Activated CD8-positive, alpha-beta T cell treated with anti-CD3 and anti-CD28 coated beads, Interleukin-2, amount 10 ng/mL, durations not matched to agents 7 days and 5 days (primary cell): ENCODE measurements around the gene AMELY. TPM values are rescaled to one million over a fixed set of nuclear protein-coding genes. Genes with fewer than 3 reads are reported as not detected.

Source experiments
- ATAC-seq: fragments of 150-1000 bp; cut with Tn5 transposase; one replicate; pipeline ENCODE4 v1.10.0; 2021; ENCODE audit warnings: moderate library complexity
- CTCF ChIA-PET: fragments of 350-600 bp; sonication (Branson Sonifier 250); formaldehyde crosslinking; loops from one replicate; lab custom pipeline; 2021; ENCODE audit warnings: antibody characterized with exemption; lab: Charles Lee
- POLR2A ChIA-PET: fragments of 350-600 bp; sonication (Branson Sonifier 250); formaldehyde crosslinking; loops from one replicate; lab custom pipeline; 2021; ENCODE audit warnings: antibody characterized with exemption; lab: Charles Lee
- DNase-seq: peaks from one replicate; pipeline ENCODE4 v3.0.0-alpha.2; 2020
- H3K27ac Mint-ChIP-seq: one replicate; pipeline ENCODE4 v1.8.0; 2021; ENCODE audit warnings: mild to moderate bottlenecking, mixed read lengths
- H3K27me3 Mint-ChIP-seq: one replicate; pipeline ENCODE4 v1.8.0; 2021; ENCODE audit warnings: low read depth, mixed read lengths
- H3K36me3 Mint-ChIP-seq: one replicate; pipeline ENCODE4 v1.8.0; 2021; ENCODE audit warnings: low read depth, mixed read lengths
- H3K4me1 Mint-ChIP-seq: one replicate; pipeline ENCODE4 v1.8.0; 2021; ENCODE audit warnings: low read depth, mixed read lengths
- H3K4me3 Mint-ChIP-seq: one replicate; pipeline ENCODE4 v1.8.0; 2021; ENCODE audit warnings: mild to moderate bottlenecking, mixed read lengths
- H3K9me3 Mint-ChIP-seq: one replicate; pipeline ENCODE4 v1.8.0; 2022; ENCODE audit warnings: mixed read lengths; ENCODE audit not compliant: insufficient read depth
- total RNA-seq, 2 experiments: library from RNA; stranded (reverse); gene quantifications; one replicate each; pipeline ENCODE4 v1.2.3, GENCODE V29; 2021

AMELY gene, protein sequence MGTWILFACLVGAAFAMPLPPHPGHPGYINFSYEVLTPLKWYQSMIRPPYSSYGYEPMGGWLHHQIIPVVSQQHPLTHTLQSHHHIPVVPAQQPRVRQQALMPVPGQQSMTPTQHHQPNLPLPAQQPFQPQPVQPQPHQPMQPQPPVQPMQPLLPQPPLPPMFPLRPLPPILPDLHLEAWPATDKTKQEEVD
- not detected for total RNA-seq

DNA sequence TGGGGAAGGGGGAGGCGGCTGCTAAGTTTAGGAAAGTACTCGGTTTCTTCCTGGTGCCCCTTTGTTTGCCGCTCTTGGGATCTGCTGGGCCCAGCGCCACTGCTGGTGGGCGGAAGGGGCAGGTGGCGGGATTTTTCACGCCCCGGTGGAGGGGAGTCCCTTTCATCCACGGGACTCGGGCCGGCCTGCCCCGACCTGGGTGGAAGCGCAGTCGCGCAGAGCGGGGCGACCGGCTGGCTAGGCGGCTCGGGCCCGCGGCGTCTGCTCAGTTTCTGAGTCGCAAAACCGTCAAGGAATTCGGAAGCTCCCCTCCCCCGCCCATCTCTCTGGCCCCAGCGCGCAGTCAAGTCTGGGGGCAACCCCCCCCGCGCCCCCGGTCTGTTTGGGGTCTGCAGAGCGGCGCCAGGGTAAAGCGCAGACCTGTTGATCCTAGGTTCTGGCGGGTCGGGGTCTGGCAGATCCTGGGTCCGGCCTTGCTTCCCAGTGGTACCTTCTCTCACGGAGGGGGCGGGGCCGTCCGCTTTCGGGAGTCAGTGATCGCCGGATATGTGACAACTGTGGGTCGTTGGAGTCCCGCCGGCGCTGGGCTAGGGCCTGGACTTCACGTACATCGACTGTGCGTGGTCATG, at the start of gene AMELY:
TSS of gene AMELY (minus strand) at position 500 of the 629 bp plus-strand sequence. CDS start 39,144 bp downstream, outside the sequence.
- H3K9me3 Mint-ChIP-seq: no peaks in the 10 kb centered on the region
- ATAC-seq: no peak
- ChIA-PET POLR2A (no interaction called here), CTCF (no interaction called here)
- no peaks in the 10 kb centered on the region for H3K36me3 Mint-ChIP-seq
- H3K4me3 Mint-ChIP-seq: no peak within 1 kb of the TSS
- H3K27me3 Mint-ChIP-seq: peaks cover 28% of the 10 kb centered on the region
- DNase-seq: no peak
- H3K4me1 Mint-ChIP-seq: peaks cover 3% of the 10 kb centered on the region
- H3K27ac Mint-ChIP-seq: no peak within 1 kb of the TSS

GRCh38 chrY:6949947-6950346, 38.4 kb upstream of the AMELY start:
- no peaks in the 10 kb centered on the region for H3K4me1 Mint-ChIP-seq
- H3K9me3 Mint-ChIP-seq: no peaks in the 10 kb centered on the region
- H3K4me3 Mint-ChIP-seq: no peak overlapping the region
- H3K27me3 Mint-ChIP-seq: peaks cover 7% of the 10 kb centered on the region
- no peak for ATAC-seq
- ChIA-PET POLR2A (no interaction called here), CTCF (no interaction called here)
- no peak for DNase-seq
- no peak overlapping the region for H3K27ac Mint-ChIP-seq
- no peaks in the 10 kb centered on the region for H3K36me3 Mint-ChIP-seq

DNA sequence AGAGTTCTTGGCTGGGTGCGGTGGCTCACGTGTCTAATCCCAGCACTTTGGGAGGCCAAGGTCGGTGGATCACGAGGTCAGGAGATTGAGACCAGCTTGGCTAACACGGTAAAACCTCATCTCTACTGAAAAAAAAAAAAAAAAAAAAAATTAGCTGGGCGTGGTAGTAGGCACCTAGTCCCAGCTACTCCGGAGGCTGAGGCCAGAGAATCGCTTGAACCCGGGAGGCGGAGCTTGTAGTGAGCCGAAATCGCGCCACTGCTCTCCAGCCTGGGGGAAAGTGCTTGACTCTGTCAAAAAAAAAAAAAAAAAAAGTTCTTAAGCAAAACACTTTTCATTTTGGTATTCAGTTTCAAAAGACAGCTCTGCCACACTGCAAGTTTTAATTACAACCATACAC, 36.8 kb upstream of the AMELY start:
- Mint-ChIP-seq H3K9me3 (no peaks in the 10 kb centered on the region), H3K27ac (no peak overlapping the region), H3K36me3 (no peaks in the 10 kb centered on the region), H3K4me1 (no peaks in the 10 kb centered on the region), H3K4me3 (no peak overlapping the region), H3K27me3 (peaks cover 7% of the 10 kb centered on the region)
- no peak for ATAC-seq
- DNase-seq: no peak
- POLR2A ChIA-PET: no interaction called here
- CTCF ChIA-PET: no interaction called here

DNA sequence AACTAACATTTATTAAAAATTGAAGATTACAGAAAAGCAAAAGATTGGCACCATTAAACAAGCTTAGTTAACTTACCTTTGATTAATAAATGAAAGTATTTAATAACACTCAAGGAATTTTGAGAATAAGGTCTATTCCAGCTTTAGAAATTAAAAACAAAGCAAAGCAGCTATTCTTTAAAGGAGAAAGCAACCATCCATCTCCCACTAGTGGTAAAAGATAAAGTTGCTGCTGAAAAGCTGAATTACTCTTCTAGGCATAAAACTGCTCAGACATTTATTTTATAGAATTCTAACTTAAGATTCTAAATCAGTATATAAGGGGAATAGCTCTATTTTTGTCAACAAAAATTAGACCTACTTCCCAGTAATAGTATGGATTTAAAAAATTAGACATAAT, 36.1 kb upstream of the AMELY start:
- ATAC-seq: no peak
- no peaks in the 10 kb centered on the region for H3K4me1 Mint-ChIP-seq
- ChIA-PET POLR2A (no interaction called here), CTCF (no interaction called here)
- H3K9me3 Mint-ChIP-seq: no peaks in the 10 kb centered on the region
- H3K4me3 Mint-ChIP-seq: no peak overlapping the region
- no peak overlapping the region for H3K27ac Mint-ChIP-seq
- no peak for DNase-seq
- H3K27me3 Mint-ChIP-seq: peaks cover 7% of the 10 kb centered on the region
- no peaks in the 10 kb centered on the region for H3K36me3 Mint-ChIP-seq

DNA sequence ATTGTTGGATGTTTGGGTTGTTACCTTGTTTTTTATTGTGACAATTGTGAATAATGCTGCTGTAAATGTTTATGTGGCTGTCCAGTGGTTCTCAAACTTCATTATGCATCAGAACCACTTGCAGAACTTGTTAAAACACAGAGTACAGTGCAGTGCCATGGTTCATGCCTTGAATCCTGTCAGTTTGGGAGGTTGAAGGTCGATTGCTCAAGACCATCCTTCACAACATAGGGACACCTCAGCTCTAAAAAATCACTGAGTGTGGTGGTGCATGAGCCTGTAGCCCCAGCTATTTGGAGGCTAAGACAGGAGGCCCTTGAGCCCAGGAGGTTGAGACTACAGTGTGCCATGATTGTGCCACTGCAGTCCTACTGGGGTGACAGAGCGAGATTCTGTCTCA, 23.9 kb upstream of the AMELY start:
- ATAC-seq (no peak), DNase-seq (no peak)
- Mint-ChIP-seq H3K27me3 (no peaks in the 10 kb centered on the region), H3K36me3 (no peaks in the 10 kb centered on the region), H3K27ac (no peak overlapping the region), H3K4me3 (no peak overlapping the region), H3K9me3 (no peaks in the 10 kb centered on the region), H3K4me1 (no peaks in the 10 kb centered on the region)
- ChIA-PET POLR2A (no interaction called here), CTCF (no interaction called here)

DNA sequence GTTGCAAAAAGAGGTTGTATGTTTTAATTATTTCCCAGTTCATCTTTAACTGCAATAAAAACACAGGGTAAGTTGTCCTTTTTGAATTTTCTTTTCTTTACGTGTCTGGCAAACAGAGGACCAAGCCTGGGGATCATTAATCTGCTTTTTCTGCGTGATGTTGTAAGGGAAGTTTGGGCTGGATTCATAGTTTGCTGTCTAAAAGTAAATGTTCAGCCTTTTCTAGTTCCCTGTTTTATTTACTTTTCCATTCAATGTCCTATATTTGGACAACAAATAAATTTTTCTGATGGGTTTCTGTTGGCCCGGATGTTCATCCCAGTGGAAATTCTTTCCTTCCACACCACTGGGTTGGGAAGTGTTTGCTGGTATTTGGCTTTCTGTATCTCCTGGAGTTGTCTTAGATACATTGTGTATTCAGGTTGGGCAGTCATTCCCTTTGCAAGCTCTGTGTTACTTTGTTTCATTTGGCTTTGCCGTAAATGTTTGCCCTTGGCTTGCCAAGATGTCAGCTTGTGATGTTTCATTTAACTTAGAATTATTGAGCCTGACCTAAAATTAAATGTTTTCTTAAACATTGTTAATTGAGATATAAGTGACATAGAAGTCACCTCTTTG, 20.3 kb upstream of the AMELY start:
- ATAC-seq (no peak), DNase-seq (no peak)
- ChIA-PET POLR2A (no interaction called here), CTCF (no interaction called here)
- Mint-ChIP-seq H3K36me3 (no peaks in the 10 kb centered on the region), H3K27ac (no peak overlapping the region), H3K4me3 (no peak overlapping the region), H3K9me3 (no peaks in the 10 kb centered on the region), H3K4me1 (no peaks in the 10 kb centered on the region), H3K27me3 (no peaks in the 10 kb centered on the region)

- ChIA-PET POLR2A (no interaction called here), CTCF (no interaction called here)
- H3K9me3 Mint-ChIP-seq: no peaks in the 10 kb centered on the region
- H3K4me3 Mint-ChIP-seq: no peak overlapping the region
- H3K4me1 Mint-ChIP-seq: no peaks in the 10 kb centered on the region
- no peak for ATAC-seq
- no peaks in the 10 kb centered on the region for H3K27me3 Mint-ChIP-seq
- no peak for DNase-seq
- no peaks in the 10 kb centered on the region for H3K36me3 Mint-ChIP-seq
- no peak overlapping the region for H3K27ac Mint-ChIP-seq
Observed at GRCh38 chrY:6929237-6929636, 17.7 kb upstream of the AMELY start.

- ChIA-PET CTCF (no interaction called here), POLR2A (no interaction called here)
- no peak overlapping the region for H3K27ac Mint-ChIP-seq
- no peaks in the 10 kb centered on the region for H3K4me1 Mint-ChIP-seq
- no peaks in the 10 kb centered on the region for H3K9me3 Mint-ChIP-seq
- DNase-seq (no peak), ATAC-seq (no peak)
- no peak overlapping the region for H3K4me3 Mint-ChIP-seq
- H3K27me3 Mint-ChIP-seq: no peaks in the 10 kb centered on the region
- no peaks in the 10 kb centered on the region for H3K36me3 Mint-ChIP-seq
Observed at GRCh38 chrY:6928265-6928664, 16.7 kb upstream of the AMELY start.

GRCh38 chrY:6921061-6921460, 9.5 kb upstream of the AMELY start:
- no peaks in the 10 kb centered on the region for H3K36me3 Mint-ChIP-seq
- DNase-seq (no peak), ATAC-seq (no peak)
- H3K9me3 Mint-ChIP-seq: no peaks in the 10 kb centered on the region
- no peak overlapping the region for H3K4me3 Mint-ChIP-seq
- H3K27me3 Mint-ChIP-seq: no peaks in the 10 kb centered on the region
- H3K4me1 Mint-ChIP-seq: no peaks in the 10 kb centered on the region
- POLR2A ChIA-PET: no interaction called here
- CTCF ChIA-PET: no interaction called here
- H3K27ac Mint-ChIP-seq: no peak overlapping the region

DNA sequence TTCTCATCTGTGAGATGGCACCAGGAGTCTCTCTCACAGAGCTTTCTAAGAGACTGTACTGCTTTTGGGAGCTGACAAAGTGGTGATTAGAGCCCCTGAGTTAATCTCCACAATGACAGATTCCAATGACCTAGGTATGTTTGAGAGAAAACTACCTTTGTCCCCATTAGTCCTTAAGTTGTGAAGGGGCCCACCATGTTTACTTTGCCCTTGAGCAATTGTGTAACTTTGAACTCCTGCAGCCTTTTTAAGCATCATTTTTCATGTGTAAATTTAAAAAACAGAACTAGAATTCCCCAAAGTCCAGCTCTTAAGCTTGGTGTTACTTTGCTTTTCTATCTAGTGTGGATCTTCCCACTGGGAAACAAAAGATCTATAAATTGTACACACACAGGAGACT, 1.8 kb upstream of the AMELY start:
- Mint-ChIP-seq H3K4me1 (peaks cover 3% of the 10 kb centered on the region), H3K9me3 (no peaks in the 10 kb centered on the region), H3K27ac (no peak overlapping the region), H3K4me3 (no peak overlapping the region), H3K27me3 (peaks cover 27% of the 10 kb centered on the region), H3K36me3 (no peaks in the 10 kb centered on the region)
- POLR2A ChIA-PET: no interaction called here
- CTCF ChIA-PET: no interaction called here
- ATAC-seq (no peak), DNase-seq (no peak)

GRCh38 chrY:6910372-6911252, 940 bp downstream of the AMELY start, which contains the start of gene TBL1Y:
TSS of gene TBL1Y (plus strand) at chrY:6910697. CDS start at chrY:7025085, 114,388 bp downstream.
- DNase-seq (no peak), ATAC-seq (peak; percentile 23)
- no peak within 1 kb of the TSS for H3K27ac Mint-ChIP-seq
- H3K36me3 Mint-ChIP-seq: no peaks in the 10 kb centered on the region
- peaks cover 28% of the 10 kb centered on the region for H3K27me3 Mint-ChIP-seq
- peaks cover 3% of the 10 kb centered on the region for H3K4me1 Mint-ChIP-seq
- no peaks in the 10 kb centered on the region for H3K9me3 Mint-ChIP-seq
- peak within 1 kb of the TSS; percentile 18 for H3K4me3 Mint-ChIP-seq
- CTCF ChIA-PET: no interaction called here
- POLR2A ChIA-PET: no interaction called here

DNA sequence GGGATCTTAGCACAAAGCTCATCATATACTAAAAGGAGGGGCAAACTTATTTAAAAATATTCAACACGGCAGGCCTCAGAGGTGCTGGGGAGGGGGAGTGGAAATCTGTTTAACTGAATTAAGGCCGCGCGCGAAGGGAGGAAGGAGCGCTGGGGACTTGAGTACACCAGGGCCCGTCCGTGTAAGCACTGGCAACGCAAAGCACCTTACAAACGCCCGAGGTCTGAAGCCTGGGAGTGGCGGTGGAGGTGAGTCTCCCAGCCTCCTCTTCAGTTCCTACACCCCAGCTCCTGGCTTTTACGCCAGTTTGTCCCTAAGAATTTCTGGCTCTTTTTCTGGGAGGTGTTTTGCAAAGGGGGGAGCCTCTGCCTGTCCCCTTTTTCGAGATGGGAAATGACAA, 1.7 kb downstream of the AMELY start:
- no peak for DNase-seq
- Mint-ChIP-seq H3K9me3 (no peaks in the 10 kb centered on the region), H3K36me3 (no peaks in the 10 kb centered on the region), H3K4me3 (peak overlapping the region; percentile 18), H3K4me1 (peaks cover 3% of the 10 kb centered on the region), H3K27ac (no peak overlapping the region), H3K27me3 (peaks cover 28% of the 10 kb centered on the region)
- POLR2A ChIA-PET: interaction anchor here (0.6 kb wide), 1 partner anchor 120 kb away, joined by 3 read pairs; no protein-coding TSS in a partner anchor
- CTCF ChIA-PET: no interaction called here
- ATAC-seq: no peak
